NCI-H748 (cell line): ENCODE data around the gene GRIK3.

ENCODE experiments used
- DNase-seq: peaks from one replicate; lab custom pipeline; 2025; ENCODE audit not compliant: unreplicated experiment; lab: John Stamatoyannopoulos, UW

GRIK3 gene

DNA sequence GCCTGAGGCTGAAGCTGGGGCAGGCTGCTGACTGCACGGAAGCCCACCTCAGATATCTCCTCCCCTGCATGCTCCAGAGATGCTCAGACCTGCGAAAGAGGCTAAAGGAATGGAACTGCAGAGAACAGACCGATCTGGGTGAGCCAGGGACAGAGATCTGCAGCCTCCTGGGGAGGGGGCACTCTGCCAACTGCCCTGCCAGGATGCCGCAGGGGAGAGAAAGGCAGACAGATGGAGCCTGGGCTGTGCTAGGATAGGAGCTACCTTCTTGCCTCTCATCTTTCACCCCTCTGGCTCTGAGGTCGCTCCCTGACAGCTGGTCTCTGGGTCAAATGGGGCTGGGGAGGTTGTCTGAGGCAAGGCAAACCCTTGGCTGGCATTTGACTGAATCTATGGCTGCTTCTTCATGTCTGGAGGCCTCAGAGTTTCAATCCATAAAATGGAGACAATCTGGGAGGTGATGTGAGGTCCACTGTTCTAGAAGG, 238.2 kb downstream of the GRIK3 start:
- no peak for DNase-seq

DNA sequence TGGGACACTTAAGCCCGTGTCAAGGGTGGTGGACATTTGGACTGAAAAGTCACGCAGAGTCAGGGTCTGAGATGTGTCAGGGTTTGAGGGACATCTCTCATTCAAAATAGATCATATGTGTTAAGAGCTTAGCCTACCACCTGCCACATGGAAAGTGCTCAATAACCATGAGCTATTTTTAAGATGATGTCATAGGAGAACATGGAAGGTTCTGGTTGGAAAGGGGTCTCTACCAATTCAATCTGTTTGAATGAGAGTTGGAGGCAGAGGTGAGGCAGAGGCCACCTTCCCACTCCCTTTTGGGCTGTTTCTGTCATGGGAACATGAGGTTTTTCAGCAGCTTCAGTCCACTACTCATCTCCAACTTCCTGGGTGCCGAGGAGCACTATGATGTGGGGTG, 239.9 kb downstream of the GRIK3 start:
- DNase-seq, result no peak

DNA sequence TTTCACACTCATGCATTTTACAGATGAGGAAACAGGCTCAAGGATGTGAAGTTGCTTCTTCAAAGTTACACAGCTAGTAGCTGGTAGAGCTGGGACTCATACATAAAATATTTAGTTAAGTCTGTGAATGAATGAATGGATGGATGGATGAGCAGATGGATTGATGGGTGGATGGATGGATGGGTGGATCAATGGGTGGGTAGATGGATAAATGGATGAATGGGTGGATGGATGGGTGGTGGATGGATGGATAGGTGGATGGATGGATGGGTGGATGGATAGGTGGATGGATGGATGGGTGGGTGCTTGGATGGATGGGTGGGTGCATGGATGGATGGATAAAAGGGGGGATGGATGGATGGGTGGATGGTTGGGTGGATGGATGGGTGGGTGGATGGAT, 240.9 kb downstream of the GRIK3 start:
- DNase-seq, result no peak

DNA sequence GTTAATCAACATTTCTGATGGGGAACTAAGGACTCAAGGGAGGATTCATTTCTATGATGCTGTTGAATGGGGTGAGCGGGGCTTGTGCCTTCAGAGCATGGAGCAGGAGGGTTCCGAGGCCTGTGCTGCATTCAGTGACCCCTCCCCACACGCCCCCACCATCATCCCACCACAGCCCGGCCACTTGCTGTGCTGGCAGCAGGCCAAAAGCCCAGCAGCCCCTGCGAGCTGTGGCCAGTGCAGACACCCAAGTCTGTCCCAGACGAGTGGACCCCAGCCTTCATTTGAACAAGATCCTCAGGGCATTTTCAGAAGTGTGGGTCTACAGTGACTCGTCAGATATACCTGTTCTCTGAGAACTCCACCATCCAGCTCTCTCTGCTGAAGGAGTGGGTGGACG, 242.0 kb downstream of the GRIK3 start:
- DNase-seq, result no peak

DNA sequence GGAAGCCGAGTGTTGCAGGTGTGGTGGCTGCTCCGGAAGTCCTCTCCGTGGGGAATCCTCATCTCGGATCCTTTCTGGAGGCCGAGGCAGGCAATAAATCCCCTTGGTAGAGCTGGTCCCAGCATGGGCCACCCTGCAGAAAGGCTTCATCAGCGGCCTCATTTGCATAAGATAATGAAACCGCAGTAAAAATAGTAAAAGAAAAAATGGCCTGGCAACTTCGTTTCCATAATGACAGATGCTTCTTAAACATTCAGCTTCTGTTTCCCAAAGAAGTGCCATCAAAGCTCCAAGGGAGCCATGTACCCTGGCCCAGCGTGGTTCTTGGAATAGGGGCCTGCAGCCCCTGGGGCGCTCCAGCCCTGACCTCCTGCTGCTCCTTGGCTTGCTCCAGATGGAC, 244.1 kb downstream of the GRIK3 start:
- no peak for DNase-seq

DNA sequence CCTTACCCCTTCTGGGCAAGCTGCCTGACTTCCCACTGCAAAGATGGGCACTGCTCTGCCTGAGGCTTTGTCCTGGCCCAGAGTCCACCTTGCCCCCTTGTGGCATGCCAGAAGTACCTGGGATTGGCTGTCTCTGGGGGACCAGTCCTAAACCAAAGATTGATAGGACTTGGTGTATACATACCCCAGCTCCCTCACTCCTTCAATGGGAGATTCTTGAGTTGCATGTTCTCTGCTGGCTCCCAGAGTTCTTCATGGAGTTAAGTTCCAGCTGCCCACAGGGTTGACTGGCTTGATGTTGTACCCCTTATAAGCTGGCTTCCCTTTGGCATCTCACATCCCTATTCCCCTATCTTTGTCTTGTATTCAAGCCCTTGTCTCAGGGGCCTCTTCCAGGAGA, 244.8 kb downstream of the GRIK3 start:
- DNase-seq, result no peak

DNA sequence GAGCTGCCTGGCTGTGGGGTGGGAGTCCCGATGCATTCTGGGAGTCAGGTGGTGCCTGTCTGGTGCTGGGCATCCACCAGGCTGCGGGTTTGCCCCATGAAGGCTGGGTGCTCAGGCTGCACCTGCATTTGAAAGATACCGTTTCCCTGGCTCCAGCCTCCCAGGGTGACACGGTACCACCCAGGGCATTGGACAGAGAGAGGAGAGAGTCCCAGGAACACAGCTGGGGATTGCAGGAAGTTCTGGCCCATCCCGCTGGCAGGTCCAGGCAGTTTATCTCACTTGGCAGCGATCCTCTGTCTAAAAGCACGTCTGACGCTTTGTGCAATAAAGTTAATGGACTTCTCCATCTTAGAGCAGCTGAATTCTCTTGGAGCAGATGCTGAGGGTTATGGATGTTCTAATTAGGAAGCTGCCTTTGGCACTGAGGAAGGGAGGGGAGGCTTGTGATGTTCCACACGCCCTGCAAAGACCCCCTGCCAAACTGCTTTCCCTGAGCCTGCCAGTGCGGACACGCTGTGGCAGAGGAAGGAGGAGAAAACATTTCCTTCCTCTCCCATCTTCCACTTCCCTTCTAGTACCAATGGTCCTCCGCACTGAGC, 246.9 kb downstream of the GRIK3 start:
- DNase-seq, result no peak

DNA sequence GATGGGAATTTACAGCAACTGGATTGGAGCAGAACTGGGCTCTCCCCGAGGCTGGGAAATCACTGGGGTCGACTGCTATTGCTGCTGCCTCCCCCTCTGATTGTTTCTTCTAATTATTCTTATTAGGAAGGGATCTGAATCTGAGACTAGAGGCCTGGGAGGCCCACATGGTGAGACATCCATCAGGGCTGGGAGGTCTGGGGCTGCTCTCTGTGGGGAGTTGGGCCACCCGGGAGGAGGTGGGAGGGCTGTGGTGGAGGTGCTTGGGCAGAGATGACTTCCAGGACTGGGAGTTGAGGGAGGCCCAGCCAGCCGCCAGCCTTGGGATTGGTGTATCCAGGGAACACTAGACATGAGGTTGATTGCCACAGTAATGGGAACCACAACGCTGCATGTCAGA, 247.9 kb downstream of the GRIK3 start:
- DNase-seq, result no peak

DNA sequence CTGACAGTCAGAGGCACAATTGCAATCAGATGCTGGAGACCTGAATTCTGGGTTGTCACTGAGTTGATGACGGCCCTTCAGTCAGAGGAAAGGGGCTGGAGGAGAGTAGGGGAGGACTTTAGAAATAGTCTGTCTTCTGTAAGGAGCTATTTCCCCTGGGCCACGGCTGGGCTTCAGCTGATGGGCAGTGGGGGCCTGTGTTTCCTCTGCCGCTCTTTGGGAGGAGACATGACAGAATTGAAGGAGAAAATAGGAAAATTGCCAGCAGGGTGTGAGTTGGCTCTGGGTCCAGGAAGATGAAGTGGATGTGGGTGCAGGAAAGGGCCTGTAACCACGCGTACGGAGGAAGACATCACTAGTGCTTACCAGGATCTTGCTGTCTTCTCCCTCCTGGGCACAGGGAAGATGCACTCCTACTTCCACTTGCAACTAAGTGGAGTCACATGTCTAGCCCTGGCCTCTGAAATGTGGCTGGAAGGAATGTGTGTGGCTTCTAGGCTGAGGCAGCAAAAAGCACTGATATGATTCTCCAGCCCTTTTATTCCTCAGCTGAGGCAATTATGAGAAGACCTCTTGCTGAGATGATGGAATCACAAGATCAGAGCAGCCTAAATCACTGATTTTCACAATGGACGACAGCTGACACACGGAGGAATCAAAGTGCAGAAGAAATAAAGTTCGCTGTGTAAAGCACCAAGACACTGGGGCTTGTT, 250.0 kb downstream of the GRIK3 start:
- no peak for DNase-seq

DNA sequence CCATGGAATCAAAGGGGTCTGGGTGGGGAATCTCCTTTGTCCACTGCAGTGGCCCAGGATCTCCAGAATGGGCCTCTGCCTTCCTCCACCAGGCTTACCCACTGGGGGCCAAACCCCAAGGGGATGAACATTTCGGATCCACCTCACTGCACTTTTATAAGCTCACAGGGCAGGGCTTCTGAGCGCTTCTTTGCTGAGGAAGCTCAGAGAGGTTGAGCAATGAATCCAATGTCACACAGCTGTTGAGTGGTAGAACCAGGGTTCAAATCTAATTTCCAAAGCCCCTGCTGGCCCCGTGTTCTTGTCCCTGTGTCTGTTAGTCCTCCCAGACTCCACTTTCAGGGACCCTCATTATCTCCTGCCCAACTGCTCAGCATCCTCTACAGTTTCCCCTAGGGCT, 250.8 kb downstream of the GRIK3 start:
- no peak for DNase-seq

DNA sequence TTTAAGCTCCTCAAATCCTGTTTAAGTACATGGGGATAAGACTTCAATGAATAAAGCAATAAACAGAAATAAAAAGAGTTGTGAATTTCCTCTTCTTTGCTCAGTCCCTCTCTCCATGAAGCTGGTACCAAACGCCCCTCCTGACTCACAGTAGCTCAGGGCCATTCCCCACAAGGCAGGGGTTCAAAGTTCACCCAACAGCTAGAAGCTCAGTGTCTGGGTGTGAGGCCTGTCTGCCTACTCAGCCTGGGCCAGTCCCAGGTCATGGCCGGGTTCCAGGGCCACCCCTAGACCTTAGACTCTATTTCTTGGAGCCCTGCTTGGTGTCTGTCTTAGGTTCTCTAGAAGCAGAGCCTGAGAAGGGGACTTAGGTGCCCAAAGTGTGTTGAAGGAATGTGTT, 251.5 kb downstream of the GRIK3 start:
- no peak for DNase-seq

DNA sequence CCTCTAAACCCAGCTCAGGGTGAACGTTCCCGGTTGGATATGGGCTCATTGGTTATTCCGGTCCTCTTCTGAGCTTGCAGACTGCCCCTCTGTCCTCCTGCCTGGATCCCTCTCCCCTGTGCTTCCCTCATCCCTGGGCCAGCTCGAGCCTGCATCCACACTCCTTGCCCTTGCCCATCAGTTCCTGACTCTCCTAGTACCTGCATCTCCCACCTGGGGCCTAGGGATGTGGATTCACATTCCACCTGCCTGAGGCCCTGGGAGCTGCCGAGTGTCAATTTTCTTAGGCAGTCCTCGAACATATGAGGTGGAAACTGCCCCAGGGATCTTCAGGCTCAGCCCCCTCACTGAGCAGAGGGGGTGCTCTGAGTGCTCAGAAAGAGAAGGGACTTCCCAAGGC, 252.2 kb downstream of the GRIK3 start:
- DNase-seq, result no peak

DNA sequence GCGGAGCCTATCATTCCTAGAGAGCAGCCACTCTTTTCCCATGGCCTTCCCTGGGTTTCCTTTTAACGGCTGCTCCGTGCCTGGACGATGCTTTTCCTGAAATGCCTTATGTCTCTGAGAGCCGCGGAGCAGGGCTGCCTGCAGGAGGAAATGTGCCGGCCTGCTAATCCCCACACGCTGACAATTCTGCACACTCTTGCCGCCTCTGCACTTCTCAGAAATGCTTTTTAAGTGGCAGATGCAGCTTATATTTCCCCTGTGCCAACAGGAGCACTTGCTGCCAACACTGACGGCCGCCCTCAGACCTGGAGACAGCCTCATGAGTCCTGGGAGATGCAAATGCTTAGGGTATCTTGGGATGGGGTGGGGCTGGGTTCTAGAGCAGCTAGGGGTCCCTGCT, 253.2 kb downstream of the GRIK3 start:
- no peak for DNase-seq

DNA sequence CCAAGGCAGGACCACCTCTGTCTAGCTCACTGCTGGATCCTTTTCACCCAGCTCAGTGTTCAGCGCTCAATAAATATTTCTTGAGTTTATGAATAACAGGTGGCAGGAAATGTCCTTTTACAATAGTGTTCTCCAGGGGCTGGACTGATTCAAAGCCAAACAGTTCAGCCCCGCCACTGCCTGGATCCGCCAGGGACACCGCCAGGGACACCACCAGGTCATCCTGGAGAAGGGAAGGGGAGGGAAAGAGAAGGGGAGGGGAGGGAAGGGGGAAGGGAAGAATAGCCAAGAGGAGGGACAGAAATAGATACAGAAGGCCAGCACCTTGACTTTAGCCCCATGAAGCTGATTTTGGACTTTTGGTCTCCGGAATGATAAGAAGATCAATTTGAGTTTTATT, 255.6 kb downstream of the GRIK3 start:
- peak; percentile 65 for DNase-seq

DNA sequence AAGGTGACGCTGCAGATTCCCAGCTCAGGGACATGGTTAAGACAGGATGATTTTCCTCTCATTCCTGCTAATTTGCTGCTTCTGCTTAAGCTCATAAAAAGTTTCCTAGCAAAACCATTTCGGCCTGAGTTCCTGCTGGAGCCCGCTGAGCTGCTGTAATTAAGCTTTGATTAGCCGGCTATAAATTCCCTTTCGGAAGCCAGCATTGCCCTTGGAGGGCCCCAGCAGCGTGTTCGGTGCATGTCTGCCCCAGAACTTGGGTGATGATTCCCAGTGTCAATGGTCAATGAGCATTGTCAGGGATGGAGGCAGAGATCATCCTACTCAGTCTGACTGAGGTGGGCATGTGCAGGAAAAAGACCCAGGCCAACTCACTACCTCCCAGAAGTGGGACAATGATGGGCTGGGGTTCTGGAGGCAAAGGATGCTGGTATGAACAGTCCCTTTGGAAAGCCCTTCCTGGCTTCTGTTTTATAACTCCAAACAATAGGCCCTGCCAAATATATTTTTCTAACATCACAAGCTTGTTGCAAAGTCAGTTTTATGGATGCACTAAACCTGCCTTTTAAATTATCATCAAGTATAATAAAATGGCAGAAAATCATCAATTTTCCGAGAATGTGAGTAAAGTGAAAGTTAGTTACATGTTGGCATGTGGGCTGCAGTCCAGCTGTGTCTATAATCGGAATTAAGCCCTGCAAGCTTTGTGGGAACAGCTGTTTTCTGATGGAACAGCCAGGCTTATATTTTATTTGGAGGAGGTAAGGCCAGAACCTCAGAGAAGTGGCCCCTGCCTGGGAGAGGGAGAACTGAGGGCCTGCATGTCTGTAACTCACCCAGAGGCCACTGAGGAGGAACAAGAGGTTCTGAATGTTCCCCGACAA, 257.1 kb downstream of the GRIK3 start:
- no peak for DNase-seq

DNA sequence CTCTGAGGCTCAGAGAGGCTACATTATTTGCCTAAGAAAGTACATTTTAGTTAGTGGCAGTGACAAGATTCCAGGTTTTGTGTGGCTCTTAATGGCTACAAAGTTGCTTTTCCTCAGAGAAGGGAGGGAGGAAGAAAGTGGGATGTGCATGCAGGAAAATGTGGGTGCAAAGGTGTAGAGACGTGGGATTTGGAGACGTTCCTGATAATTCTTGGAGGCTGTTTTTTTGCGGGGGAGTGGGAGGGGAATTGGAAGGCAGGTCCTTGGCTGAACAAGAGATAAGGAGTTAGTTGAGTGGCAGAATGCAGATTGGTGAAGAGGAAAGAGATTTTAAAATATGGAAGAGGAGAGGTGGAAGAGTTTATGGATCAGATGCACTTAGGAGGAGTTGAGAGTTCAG, 258.1 kb downstream of the GRIK3 start:
- DNase-seq, result no peak

DNA sequence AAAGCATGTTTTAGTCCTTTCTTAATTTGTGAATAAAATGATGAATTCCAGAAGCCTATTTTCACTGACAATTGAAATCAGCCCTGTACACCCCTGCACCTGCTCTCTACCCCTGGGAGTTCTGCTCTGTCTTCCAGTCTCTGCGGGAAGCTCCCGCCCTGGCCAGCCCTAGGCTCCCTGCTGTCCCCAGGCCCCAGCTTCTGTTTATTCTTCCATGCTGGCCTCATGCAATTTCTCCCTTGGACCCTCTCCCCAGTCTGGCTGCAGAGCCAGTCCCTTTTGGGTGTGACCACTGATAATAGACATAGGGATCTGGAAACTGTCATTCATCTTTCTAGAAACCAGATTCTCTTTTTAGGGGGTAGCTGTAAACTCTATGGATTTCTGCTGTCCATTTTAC, 258.6 kb downstream of the GRIK3 start:
- DNase-seq, result peak; percentile 55

DNA sequence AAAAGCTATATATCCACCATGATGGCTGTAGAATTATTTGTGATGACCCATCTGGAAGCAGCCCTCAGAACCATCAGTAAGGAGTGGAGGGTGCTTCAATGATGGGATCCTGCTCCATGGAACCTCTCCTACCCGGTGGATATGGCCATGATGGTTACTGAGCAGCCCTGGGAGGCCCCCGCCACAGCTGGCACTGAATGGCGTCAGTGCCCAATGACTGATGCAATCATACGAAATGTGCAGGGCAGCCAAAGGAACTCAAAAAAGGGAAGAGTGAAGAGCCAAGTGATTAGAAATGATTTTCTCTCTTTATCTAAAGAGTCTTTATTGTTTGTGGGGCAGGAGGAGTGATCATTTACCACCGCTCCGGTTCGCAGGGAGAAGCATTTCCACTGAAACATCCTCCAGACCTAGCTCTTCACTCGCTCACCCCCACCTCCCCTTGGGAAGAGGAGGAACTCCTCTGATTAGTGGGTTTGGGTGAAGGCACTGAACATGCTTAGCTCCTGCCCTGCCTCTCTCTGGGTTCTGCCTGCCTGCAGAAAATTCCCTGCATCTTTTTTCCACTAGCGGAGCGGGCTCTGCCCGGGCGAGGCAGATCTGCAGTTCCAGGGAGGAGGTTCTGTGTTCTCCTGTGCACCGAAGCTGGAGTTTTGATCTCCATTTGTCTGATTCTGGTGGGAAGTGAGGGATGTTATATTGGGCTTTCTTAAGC, 260.3 kb downstream of the GRIK3 start:
- DNase-seq, result no peak

DNA sequence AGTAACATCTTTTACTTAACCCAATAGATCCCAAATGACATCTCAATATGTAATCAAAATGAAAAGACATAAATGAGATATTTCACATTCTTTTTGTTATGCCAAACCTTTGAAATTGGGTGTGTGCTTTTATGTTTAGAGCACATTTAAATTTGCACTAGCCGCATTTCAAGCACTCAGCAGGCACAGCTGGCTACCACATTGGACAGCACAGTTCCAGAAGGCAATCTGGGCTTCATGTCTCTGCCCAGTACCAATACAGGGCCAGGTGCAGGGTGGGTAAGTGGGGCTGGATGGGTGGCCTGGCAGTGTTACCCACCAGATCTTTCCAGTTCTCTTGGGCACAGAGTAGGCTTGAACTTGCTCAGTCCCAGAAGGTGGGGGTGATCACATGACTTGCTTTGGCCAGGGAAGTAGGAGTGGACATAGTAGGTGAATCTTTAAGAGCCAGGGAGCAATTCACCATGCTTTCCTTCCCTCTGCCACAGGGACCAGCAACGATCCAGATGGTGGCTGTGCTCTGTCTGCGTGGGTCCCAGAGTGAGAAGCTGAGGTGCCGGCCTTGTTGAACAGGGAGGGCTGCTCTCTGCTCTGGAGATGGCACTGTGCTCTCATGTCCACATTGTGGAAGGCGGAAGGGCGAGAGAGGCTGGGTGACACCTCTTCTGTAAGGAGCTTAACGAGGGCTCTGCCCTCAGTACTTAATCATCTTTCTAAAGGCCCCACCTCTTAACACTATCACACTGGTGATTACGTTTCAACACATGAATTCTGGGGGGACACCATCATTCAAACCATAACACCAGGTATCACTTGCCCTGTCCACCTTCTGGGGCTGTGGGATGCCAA, 261.4 kb downstream of the GRIK3 start:
- DNase-seq, result no peak

DNA sequence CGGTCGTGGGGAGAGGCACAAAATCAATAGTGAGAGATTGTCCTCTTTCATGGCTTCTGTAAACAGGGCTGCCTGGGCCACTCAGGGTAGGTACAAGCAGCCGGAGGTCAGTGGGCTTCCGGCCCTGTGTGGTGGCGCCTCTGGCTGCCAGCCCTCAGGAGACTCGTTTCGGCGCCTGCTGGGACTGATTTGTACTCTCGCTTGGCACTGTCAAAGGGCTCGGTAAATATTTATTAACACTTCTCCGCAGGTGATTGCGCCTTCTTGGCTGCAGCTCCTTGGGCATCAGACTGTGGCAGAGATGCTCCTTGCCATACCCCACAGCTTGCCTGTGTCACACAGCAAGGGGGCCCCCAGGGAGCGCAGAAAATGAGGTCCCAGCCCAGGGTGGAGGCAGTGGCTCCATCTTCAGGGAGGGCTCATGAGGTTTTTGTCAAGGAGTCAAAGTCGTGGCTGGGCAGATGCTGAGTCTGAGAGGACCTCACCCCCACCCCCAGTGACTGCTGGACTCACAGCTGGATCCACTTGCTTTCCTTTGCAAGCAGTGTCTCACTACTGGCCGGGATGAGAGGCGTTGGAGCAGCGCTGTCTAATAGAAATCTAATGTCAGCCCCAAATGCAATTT, 262.5 kb downstream of the GRIK3 start:
- peak; percentile 89 for DNase-seq
